ENCODE results near the gene SLC11A1. TPM values are rescaled to one million over a fixed set of nuclear protein-coding genes. Genes with fewer than 3 reads are reported as not detected.

The SLC11A1 gene
- total and polyA plus RNA-seq, 7 donors: 0.96 to 3.9 (median 2.2) TPM

GRCh38 chr2:218340656-218341055 lies 41.4 kb upstream of the SLC11A1 start:
- Histone ChIP-seq H3K36me3 (ENCODE audit: insufficient read depth in 1 of 2, low read depth in 1 of 2) (no peaks in the 10 kb centered on the region), H3K4me1 (no peaks in the 10 kb centered on the region), H3K9me3 (no peaks in the 10 kb centered on the region), H3K4me3 (no peak overlapping the region), H3K27me3 (ENCODE audit: insufficient read depth in 3 of 3, low read length in 2 of 3) (no peaks in the 10 kb centered on the region), H3K27ac (no peak overlapping the region)
- DNase-seq (no peak), ATAC-seq (no peak)
- WGBS, 3 donors: 93 to 96% (median 94%) methylated on average over 9 of the region's 9 CpGs
- no peak for TF ChIP-seq CTCF (IDR thresholded peaks at IDR 0.05)
- intact Hi-C loops (cut with DNase I): no loop called here

GRCh38 chr2:218341381-218341780 lies 40.7 kb upstream of the SLC11A1 start:
- Histone ChIP-seq H3K27ac (no peak overlapping the region), H3K27me3 (ENCODE audit: insufficient read depth in 3 of 3, low read length in 2 of 3) (peaks cover 0 to 2% (median 0%) of the 10 kb centered on the region in 3 donors), H3K36me3 (ENCODE audit: insufficient read depth in 1 of 2, low read depth in 1 of 2) (no peaks in the 10 kb centered on the region), H3K4me3 (no peak overlapping the region), H3K4me1 (no peaks in the 10 kb centered on the region), H3K9me3 (no peaks in the 10 kb centered on the region)
- DNase-seq (no peak), ATAC-seq (no peak)
- intact Hi-C loops (cut with DNase I): no loop called here
- TF ChIP-seq CTCF (IDR thresholded peaks at IDR 0.05): no peak
- WGBS, 3 donors: 92 to 95% (median 92%) methylated on average over 2 to 8 of the region's 8 CpGs

GRCh38 chr2:218342837-218343236 lies 39.2 kb upstream of the SLC11A1 start:
- H3K27me3 ChIP-seq (ENCODE audit: insufficient read depth in 3 of 3, low read length in 2 of 3): peaks cover 0 to 2% (median 0%) of the 10 kb centered on the region in 3 donors
- 94% methylated on average over 5 of the region's 5 CpGs for WGBS, 3 donors

GRCh38 chr2:218343591-218343990 lies 38.5 kb upstream of the SLC11A1 start:
- H3K27ac ChIP-seq: no peak overlapping the region
- ATAC-seq: no peak
- no peaks in the 10 kb centered on the region for H3K9me3 ChIP-seq
- H3K4me3 ChIP-seq: no peak overlapping the region
- peaks cover 0 to 2% (median 0%) of the 10 kb centered on the region in 3 donors for H3K27me3 ChIP-seq (ENCODE audit: insufficient read depth in 3 of 3, low read length in 2 of 3)
- no peaks in the 10 kb centered on the region for H3K4me1 ChIP-seq
- no peak for DNase-seq
- no peaks in the 10 kb centered on the region for H3K36me3 ChIP-seq (ENCODE audit: insufficient read depth in 1 of 2, low read depth in 1 of 2)
- intact Hi-C loops (cut with DNase I): no loop called here
- no peak for TF ChIP-seq CTCF (IDR thresholded peaks at IDR 0.05)
- 87 to 90% (median 88%) methylated on average over 3 of the region's 3 CpGs for WGBS, 3 donors

More at GRCh38 chr2:218342837-218343236, 39.2 kb upstream of the SLC11A1 start:
- DNase-seq (no peak), ATAC-seq (no peak)
- Histone ChIP-seq H3K4me1 (no peaks in the 10 kb centered on the region), H3K27ac (no peak overlapping the region), H3K4me3 (no peak overlapping the region), H3K36me3 (ENCODE audit: insufficient read depth in 1 of 2, low read depth in 1 of 2) (no peaks in the 10 kb centered on the region), H3K9me3 (no peaks in the 10 kb centered on the region)
- TF ChIP-seq CTCF (IDR thresholded peaks at IDR 0.05): no peak
- intact Hi-C loops (cut with DNase I): no loop called here

GRCh38 chr2:218344090-218344754 lies 37.9 kb upstream of the SLC11A1 start:
- DNase-seq (no peak), ATAC-seq (no peak)
- Histone ChIP-seq H3K36me3 (ENCODE audit: insufficient read depth in 1 of 2, low read depth in 1 of 2) (no peaks in the 10 kb centered on the region), H3K4me3 (no peak overlapping the region), H3K27ac (no peak overlapping the region), H3K9me3 (no peaks in the 10 kb centered on the region), H3K4me1 (no peaks in the 10 kb centered on the region), H3K27me3 (ENCODE audit: insufficient read depth in 3 of 3, low read length in 2 of 3) (peaks cover 0 to 2% (median 0%) of the 10 kb centered on the region in 3 donors)
- 94 to 98% (median 97%) methylated on average over 12 of the region's 12 CpGs for WGBS, 3 donors
- intact Hi-C loops (cut with DNase I): no loop called here
- TF ChIP-seq CTCF (IDR thresholded peaks at IDR 0.05): no peak
